Stimulated activated naive CD8-positive, alpha-beta T cell treated with anti-CD3 and anti-CD28 coated beads, Interleukin-15, amount 100 ng/mL, for 72 hours (primary cell): ENCODE results near the gene SLC17A9.

Experiments
- ATAC-seq: fragments of 150-1000 bp; cut with Tn5 transposase; 2 replicates; pipeline ENCODE4 v1.10.0; 2021; ENCODE audit warnings: mild to moderate bottlenecking, moderate library complexity
- DNase-seq, 2 donors: peaks; one replicate each; pipeline ENCODE4 v3.0.0; 2021 to 2022
- H3K27ac Mint-ChIP-seq, 2 donors: one replicate each; pipeline ENCODE4 v1.8.0; 2022; ENCODE audit warnings: mild to moderate bottlenecking in 2 of 2, mixed read lengths in 2 of 2, moderate library complexity in 2 of 2
- H3K27me3 Mint-ChIP-seq: one replicate; pipeline ENCODE4 v1.8.0; 2022; ENCODE audit warnings: mixed read lengths
- H3K4me1 Mint-ChIP-seq: one replicate; pipeline ENCODE4 v1.8.0; 2022; ENCODE audit warnings: mild to moderate bottlenecking, mixed read lengths
- H3K4me3 Mint-ChIP-seq, 2 donors: one replicate each; pipeline ENCODE4 v1.8.0; 2022; ENCODE audit warnings: mild to moderate bottlenecking in 2 of 2, mixed read lengths in 2 of 2, moderate library complexity in 1 of 2
- H3K9me3 Mint-ChIP-seq, 2 donors: one replicate each; pipeline ENCODE4 v1.8.0; 2022; ENCODE audit warnings: mixed read lengths in 2 of 2

SLC17A9 gene

GRCh38 chr20:62943396-62943795 lies 9.1 kb upstream of the SLC17A9 start:
- DNase-seq (no peak), ATAC-seq (no peak)
- Mint-ChIP-seq H3K27ac (peak overlapping the region in 1 of 2 donors; percentile 42), H3K4me3 (no peak overlapping the region), H3K9me3 (no peaks in the 10 kb centered on the region), H3K4me1 (peaks cover 42% of the 10 kb centered on the region), H3K27me3 (no peaks in the 10 kb centered on the region)

- Mint-ChIP-seq H3K9me3 (no peaks in the 10 kb centered on the region), H3K4me3 (no peak overlapping the region), H3K27me3 (no peaks in the 10 kb centered on the region), H3K4me1 (peaks cover 34% of the 10 kb centered on the region), H3K27ac (peak overlapping the region in 1 of 2 donors; percentile 8)
- ATAC-seq, result no peak
- no peak for DNase-seq
Measured at GRCh38 chr20:62944184-62944583, 8.3 kb upstream of the SLC17A9 start.

- peaks cover 0 to 3% of the 10 kb centered on the region in 2 donors for H3K9me3 Mint-ChIP-seq
- no peak for ATAC-seq
- H3K4me1 Mint-ChIP-seq, result peaks cover 28% of the 10 kb centered on the region
- no peak for DNase-seq
- no peak overlapping the region for H3K4me3 Mint-ChIP-seq
- H3K27ac Mint-ChIP-seq, result no peak overlapping the region
- no peaks in the 10 kb centered on the region for H3K27me3 Mint-ChIP-seq
Measured at GRCh38 chr20:62944746-62945145, 7.8 kb upstream of the SLC17A9 start.

GRCh38 chr20:62945771-62946339 lies 6.7 kb upstream of the SLC17A9 start:
- no peak for DNase-seq
- H3K27ac Mint-ChIP-seq, result no peak overlapping the region
- peaks cover 17% of the 10 kb centered on the region for H3K4me1 Mint-ChIP-seq
- no peak for ATAC-seq
- peaks cover 0 to 5% of the 10 kb centered on the region in 2 donors for H3K9me3 Mint-ChIP-seq
- H3K27me3 Mint-ChIP-seq, result no peaks in the 10 kb centered on the region
- H3K4me3 Mint-ChIP-seq, result no peak overlapping the region

- H3K27ac Mint-ChIP-seq, result no peak overlapping the region
- H3K4me3 Mint-ChIP-seq, result no peak overlapping the region
- DNase-seq (no peak), ATAC-seq (no peak)
- H3K4me1 Mint-ChIP-seq, result peaks cover 16% of the 10 kb centered on the region
- H3K27me3 Mint-ChIP-seq, result no peaks in the 10 kb centered on the region
- H3K9me3 Mint-ChIP-seq, result peaks cover 0 to 5% of the 10 kb centered on the region in 2 donors
Measured at GRCh38 chr20:62946918-62947317, 5.6 kb upstream of the SLC17A9 start.

- ATAC-seq, result no peak
- H3K4me1 Mint-ChIP-seq, result peaks cover 15% of the 10 kb centered on the region
- no peak overlapping the region for H3K27ac Mint-ChIP-seq
- DNase-seq, result no peak
- no peak overlapping the region for H3K4me3 Mint-ChIP-seq
- no peaks in the 10 kb centered on the region for H3K27me3 Mint-ChIP-seq
- H3K9me3 Mint-ChIP-seq, result peaks cover 0 to 5% of the 10 kb centered on the region in 2 donors
Measured at GRCh38 chr20:62947532-62948300, 4.8 kb upstream of the SLC17A9 start.

GRCh38 chr20:62949153-62949821 lies 3.2 kb upstream of the SLC17A9 start:
- H3K4me1 Mint-ChIP-seq, result peaks cover 30% of the 10 kb centered on the region
- no peaks in the 10 kb centered on the region for H3K27me3 Mint-ChIP-seq
- ATAC-seq, result no peak
- H3K9me3 Mint-ChIP-seq, result peaks cover 0 to 5% of the 10 kb centered on the region in 2 donors
- no peak overlapping the region for H3K4me3 Mint-ChIP-seq
- no peak overlapping the region for H3K27ac Mint-ChIP-seq
- no peak for DNase-seq

GRCh38 chr20:62949962-62950361 lies 2.5 kb upstream of the SLC17A9 start:
- ATAC-seq (no peak), DNase-seq (no peak)
- no peak overlapping the region for H3K4me3 Mint-ChIP-seq
- no peaks in the 10 kb centered on the region for H3K27me3 Mint-ChIP-seq
- H3K27ac Mint-ChIP-seq, result no peak overlapping the region
- H3K4me1 Mint-ChIP-seq, result peaks cover 36% of the 10 kb centered on the region
- H3K9me3 Mint-ChIP-seq, result peaks cover 0 to 5% of the 10 kb centered on the region in 2 donors

GRCh38 chr20:62950741-62951140 lies 1.8 kb upstream of the SLC17A9 start:
- DNase-seq (no peak), ATAC-seq (no peak)
- Mint-ChIP-seq H3K4me1 (peaks cover 40% of the 10 kb centered on the region), H3K27ac (no peak overlapping the region), H3K27me3 (no peaks in the 10 kb centered on the region), H3K9me3 (peaks cover 0 to 5% of the 10 kb centered on the region in 2 donors), H3K4me3 (no peak overlapping the region)

GRCh38 chr20:62951143-62951895 lies 1.2 kb upstream of the SLC17A9 start:
- ATAC-seq (no peak), DNase-seq (no peak)
- Mint-ChIP-seq H3K4me1 (peaks cover 45% of the 10 kb centered on the region), H3K27ac (no peak overlapping the region), H3K4me3 (peak overlapping the region in 1 of 2 donors; percentile 86), H3K27me3 (no peaks in the 10 kb centered on the region), H3K9me3 (peaks cover 0 to 5% of the 10 kb centered on the region in 2 donors)

- ATAC-seq (no peak), DNase-seq (no peak)
- peak overlapping the region; percentile 2 to 88 for H3K27ac Mint-ChIP-seq
- H3K9me3 Mint-ChIP-seq, result peaks cover 0 to 5% of the 10 kb centered on the region in 2 donors
- H3K4me3 Mint-ChIP-seq, result peak overlapping the region; percentile 86 to 87
- H3K27me3 Mint-ChIP-seq, result no peaks in the 10 kb centered on the region
- peaks cover 51% of the 10 kb centered on the region for H3K4me1 Mint-ChIP-seq
Measured at GRCh38 chr20:62951896-62952372, 575 bp upstream of the SLC17A9 start.

GRCh38 chr20:62952968-62953838 lies 694 bp downstream of the SLC17A9 start:
- peak; percentile 4 for ATAC-seq
- no peaks in the 10 kb centered on the region for H3K27me3 Mint-ChIP-seq
- peaks cover 0 to 5% of the 10 kb centered on the region in 2 donors for H3K9me3 Mint-ChIP-seq
- H3K4me1 Mint-ChIP-seq, result peaks cover 64% of the 10 kb centered on the region
- peak overlapping the region; percentile 86 to 87 for H3K4me3 Mint-ChIP-seq
- peak overlapping the region; percentile 82 to 90 for H3K27ac Mint-ChIP-seq
- no peak for DNase-seq

GRCh38 chr20:62953839-62954703 lies 1.6 kb downstream of the SLC17A9 start:
- H3K27me3 Mint-ChIP-seq, result no peaks in the 10 kb centered on the region
- peak overlapping the region; percentile 86 to 87 for H3K4me3 Mint-ChIP-seq
- peaks cover 72% of the 10 kb centered on the region for H3K4me1 Mint-ChIP-seq
- H3K9me3 Mint-ChIP-seq, result peaks cover 0 to 5% of the 10 kb centered on the region in 2 donors
- DNase-seq (peak; percentile 67 to 79), ATAC-seq (peak; percentile 87)
- peak overlapping the region; percentile 87 to 90 for H3K27ac Mint-ChIP-seq
